Measurements from ENCODE around the gene C2orf49.

DNA sequence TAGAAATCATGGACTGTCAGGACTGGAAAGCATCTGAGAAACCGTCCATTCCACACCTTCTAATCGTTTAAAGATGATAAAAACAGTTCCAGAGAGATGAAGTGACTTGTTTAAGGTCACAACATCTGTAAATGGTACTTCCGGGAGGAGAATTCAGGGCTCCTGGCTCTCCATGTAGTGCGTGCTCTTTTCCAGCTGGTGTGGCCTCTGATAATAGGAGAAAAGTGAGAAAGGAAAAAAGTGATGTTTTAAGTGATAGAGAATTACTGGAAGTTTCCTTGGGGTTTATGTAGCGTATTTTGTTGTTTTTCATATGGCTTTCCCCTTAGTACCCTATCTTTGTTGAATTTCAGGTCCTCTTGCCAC, 663 bp downstream of the C2orf49 start:
- no peak for TF ChIP-seq EZH2 (IDR thresholded peaks at IDR 0.05; ENCODE audit: borderline replicate concordance, low read depth, low read length, poor library complexity, severe bottlenecking)
- TF ChIP-seq, protein P1, sequence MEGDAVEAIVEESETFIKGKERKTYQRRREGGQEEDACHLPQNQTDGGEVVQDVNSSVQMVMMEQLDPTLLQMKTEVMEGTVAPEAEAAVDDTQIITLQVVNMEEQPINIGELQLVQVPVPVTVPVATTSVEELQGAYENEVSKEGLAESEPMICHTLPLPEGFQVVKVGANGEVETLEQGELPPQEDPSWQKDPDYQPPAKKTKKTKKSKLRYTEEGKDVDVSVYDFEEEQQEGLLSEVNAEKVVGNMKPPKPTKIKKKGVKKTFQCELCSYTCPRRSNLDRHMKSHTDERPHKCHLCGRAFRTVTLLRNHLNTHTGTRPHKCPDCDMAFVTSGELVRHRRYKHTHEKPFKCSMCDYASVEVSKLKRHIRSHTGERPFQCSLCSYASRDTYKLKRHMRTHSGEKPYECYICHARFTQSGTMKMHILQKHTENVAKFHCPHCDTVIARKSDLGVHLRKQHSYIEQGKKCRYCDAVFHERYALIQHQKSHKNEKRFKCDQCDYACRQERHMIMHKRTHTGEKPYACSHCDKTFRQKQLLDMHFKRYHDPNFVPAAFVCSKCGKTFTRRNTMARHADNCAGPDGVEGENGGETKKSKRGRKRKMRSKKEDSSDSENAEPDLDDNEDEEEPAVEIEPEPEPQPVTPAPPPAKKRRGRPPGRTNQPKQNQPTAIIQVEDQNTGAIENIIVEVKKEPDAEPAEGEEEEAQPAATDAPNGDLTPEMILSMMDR (conservative IDR thresholded peaks at IDR 0.05; ENCODE audit: low read depth, low read length) = no peak
